Measurements from ENCODE around the gene ALS2CL.

The ALS2CL gene

GRCh38 chr3:46716461-46717441, 23.3 kb upstream of the ALS2CL start:
- Histone ChIP-seq H3K4me1 (ENCODE audit: control insufficient read depth, insufficient read depth, low read length) (no peaks in the 10 kb centered on the region), H3K36me3 (ENCODE audit: control insufficient read depth, insufficient read depth, low read length) (no peaks in the 10 kb centered on the region), H3K27me3 (ENCODE audit: control insufficient read depth, insufficient read depth, low read length) (no peaks in the 10 kb centered on the region), H3K9me3 (ENCODE audit: control insufficient read depth, insufficient read depth, low read length) (no peaks in the 10 kb centered on the region), H3K27ac (ENCODE audit: low read length) (no peak overlapping the region), H3K4me3 (ENCODE audit: low read length) (no peak overlapping the region)
- no CpG with 5 or more reads among the region's 19 CpGs for WGBS (ENCODE audit: insufficient coverage, insufficient read length)
- DNase-seq (ENCODE audit: low read depth, low spot score), result no peak

DNA sequence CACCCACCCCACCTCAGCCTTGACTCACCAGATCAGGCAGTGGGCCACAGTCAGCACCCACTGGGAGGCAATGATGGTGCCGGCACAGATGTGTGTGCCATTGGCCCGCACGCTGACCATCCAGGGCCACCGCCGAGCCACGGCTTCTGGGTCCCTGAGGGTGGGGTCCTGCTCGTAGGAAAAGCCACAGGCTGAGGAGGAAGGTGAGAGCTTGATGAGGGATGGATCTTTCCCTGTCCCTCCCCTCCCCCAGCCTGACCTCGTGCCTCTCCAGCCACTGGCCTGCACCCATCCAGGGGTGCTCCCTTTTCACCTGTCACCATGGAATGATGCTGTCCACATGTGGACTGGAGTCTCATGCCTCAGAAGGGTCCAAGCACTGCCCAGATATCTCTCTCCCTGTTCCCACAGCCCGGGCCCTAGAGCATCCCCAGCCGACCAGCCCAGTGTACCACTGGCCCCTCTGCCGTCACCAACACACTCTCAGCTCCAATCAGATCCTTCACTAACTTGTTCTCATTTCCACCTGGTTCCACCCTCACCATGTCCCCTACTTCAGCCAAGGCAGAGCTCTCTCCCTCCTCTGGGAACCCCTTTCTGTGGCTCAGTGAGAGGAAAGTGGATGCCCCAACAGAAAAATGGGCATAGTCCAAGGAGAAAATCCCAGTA, 22.2 kb upstream of the ALS2CL start:
- H3K27me3 ChIP-seq (ENCODE audit: control insufficient read depth, insufficient read depth, low read length), result no peaks in the 10 kb centered on the region
- H3K36me3 ChIP-seq (ENCODE audit: control insufficient read depth, insufficient read depth, low read length), result no peaks in the 10 kb centered on the region
- no peaks in the 10 kb centered on the region for H3K9me3 ChIP-seq (ENCODE audit: control insufficient read depth, insufficient read depth, low read length)
- no peak overlapping the region for H3K4me3 ChIP-seq (ENCODE audit: low read length)
- DNase-seq (ENCODE audit: low read depth, low spot score), result no peak
- WGBS (ENCODE audit: insufficient coverage, insufficient read length), result no CpG with 5 or more reads among the region's 11 CpGs
- no peaks in the 10 kb centered on the region for H3K4me1 ChIP-seq (ENCODE audit: control insufficient read depth, insufficient read depth, low read length)
- no peak overlapping the region for H3K27ac ChIP-seq (ENCODE audit: low read length)

DNA sequence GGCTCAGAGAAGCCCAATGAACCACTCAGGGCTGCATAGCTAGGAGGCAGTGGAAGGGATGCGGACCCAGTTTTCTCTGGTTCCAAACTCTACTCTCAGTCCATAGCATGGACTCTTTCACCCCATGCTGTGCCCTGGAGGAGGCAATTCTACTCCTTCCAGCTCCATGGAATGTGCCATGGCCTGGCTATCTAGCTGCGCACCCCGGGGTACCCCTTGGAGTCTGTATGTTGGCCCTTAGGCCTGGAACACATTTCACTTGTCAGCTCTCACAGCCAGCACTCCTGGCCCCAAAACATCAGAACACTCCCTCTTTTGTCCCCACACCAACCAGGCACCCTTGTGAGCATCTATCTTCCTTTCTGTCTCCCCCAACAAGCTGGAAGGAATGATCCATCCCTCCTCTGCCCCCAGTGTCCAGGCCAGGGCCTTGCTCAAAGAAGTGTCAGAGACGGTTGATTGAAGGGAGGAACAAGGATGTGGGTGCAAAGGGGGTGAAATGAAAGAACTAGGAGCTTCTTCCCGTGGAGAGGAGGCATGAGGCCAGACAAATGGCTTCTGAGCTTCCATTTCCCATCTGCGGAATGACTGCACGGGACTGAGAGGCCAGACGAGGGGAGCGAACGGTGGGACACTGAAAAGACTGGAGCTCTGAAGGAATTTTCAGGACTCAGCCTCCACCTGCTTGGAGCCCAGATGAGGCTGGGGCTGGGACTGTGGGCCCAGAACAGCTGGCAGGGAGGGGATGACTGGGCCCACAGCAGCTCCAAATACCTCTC, 21.4 kb upstream of the ALS2CL start:
- H3K27ac ChIP-seq (ENCODE audit: low read length), result no peak overlapping the region
- no peak for DNase-seq (ENCODE audit: low read depth, low spot score)
- no peaks in the 10 kb centered on the region for H3K9me3 ChIP-seq (ENCODE audit: control insufficient read depth, insufficient read depth, low read length)
- no peaks in the 10 kb centered on the region for H3K36me3 ChIP-seq (ENCODE audit: control insufficient read depth, insufficient read depth, low read length)
- WGBS (ENCODE audit: insufficient coverage, insufficient read length), result no CpG with 5 or more reads among the region's 10 CpGs
- H3K4me1 ChIP-seq (ENCODE audit: control insufficient read depth, insufficient read depth, low read length), result no peaks in the 10 kb centered on the region
- H3K4me3 ChIP-seq (ENCODE audit: low read length), result no peak overlapping the region
- H3K27me3 ChIP-seq (ENCODE audit: control insufficient read depth, insufficient read depth, low read length), result no peaks in the 10 kb centered on the region

GRCh38 chr3:46713898-46714552, 20.5 kb upstream of the ALS2CL start:
- Histone ChIP-seq H3K27ac (ENCODE audit: low read length) (no peak overlapping the region), H3K9me3 (ENCODE audit: control insufficient read depth, insufficient read depth, low read length) (no peaks in the 10 kb centered on the region), H3K4me3 (ENCODE audit: low read length) (no peak overlapping the region), H3K36me3 (ENCODE audit: control insufficient read depth, insufficient read depth, low read length) (no peaks in the 10 kb centered on the region), H3K27me3 (ENCODE audit: control insufficient read depth, insufficient read depth, low read length) (no peaks in the 10 kb centered on the region), H3K4me1 (ENCODE audit: control insufficient read depth, insufficient read depth, low read length) (no peaks in the 10 kb centered on the region)
- no CpG with 5 or more reads among the region's 22 CpGs for WGBS (ENCODE audit: insufficient coverage, insufficient read length)
- no peak for DNase-seq (ENCODE audit: low read depth, low spot score)

DNA sequence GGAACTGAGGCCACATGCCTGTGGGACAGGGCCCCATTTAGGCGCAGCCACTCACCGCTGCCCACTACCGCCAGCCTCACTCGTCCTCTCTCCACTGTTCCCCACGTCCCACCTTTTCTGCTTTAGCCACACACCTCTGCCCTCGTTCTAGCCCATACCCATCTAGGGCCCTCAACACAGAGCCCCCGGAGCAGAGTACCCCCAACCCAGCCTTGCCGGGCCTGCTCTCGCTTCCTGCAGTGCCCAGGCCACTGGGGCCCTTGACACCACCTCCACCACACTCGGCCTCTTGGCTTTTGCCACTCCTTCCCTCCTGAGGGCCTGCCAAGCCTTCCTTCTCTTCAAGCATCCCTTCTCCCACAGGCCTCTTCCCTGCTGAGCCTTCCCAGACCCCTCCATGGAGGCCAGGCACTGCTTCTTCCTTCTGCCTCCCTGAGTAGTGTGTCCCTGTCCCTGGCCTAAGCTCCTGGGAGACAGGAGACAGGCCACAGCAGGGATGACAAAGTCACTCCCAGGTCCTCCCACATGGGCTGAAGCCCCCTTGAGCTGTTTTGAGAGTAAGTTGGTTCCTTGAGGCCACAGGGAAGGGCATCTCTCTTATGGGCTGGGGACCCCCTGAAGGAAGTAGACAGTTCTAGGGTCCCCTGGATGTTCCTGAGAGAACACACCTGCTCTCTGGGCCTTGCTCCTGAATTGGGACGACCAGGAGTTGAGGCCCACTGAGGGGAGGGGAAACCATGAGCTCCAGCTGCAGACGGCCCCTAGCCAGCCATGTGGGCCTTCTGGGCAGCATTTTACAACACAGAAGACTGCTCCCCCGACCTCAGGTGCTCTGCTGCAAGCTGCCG, 19.8 kb upstream of the ALS2CL start:
- Histone ChIP-seq H3K27me3 (ENCODE audit: control insufficient read depth, insufficient read depth, low read length) (no peaks in the 10 kb centered on the region), H3K27ac (ENCODE audit: low read length) (no peak overlapping the region), H3K36me3 (ENCODE audit: control insufficient read depth, insufficient read depth, low read length) (no peaks in the 10 kb centered on the region), H3K9me3 (ENCODE audit: control insufficient read depth, insufficient read depth, low read length) (no peaks in the 10 kb centered on the region), H3K4me3 (ENCODE audit: low read length) (no peak overlapping the region), H3K4me1 (ENCODE audit: control insufficient read depth, insufficient read depth, low read length) (no peaks in the 10 kb centered on the region)
- DNase-seq (ENCODE audit: low read depth, low spot score), result no peak
- no CpG with 5 or more reads among the region's 14 CpGs for WGBS (ENCODE audit: insufficient coverage, insufficient read length)

- Histone ChIP-seq H3K36me3 (ENCODE audit: control insufficient read depth, insufficient read depth, low read length) (no peaks in the 10 kb centered on the region), H3K9me3 (ENCODE audit: control insufficient read depth, insufficient read depth, low read length) (no peaks in the 10 kb centered on the region), H3K4me1 (ENCODE audit: control insufficient read depth, insufficient read depth, low read length) (no peaks in the 10 kb centered on the region), H3K4me3 (ENCODE audit: low read length) (no peak overlapping the region), H3K27ac (ENCODE audit: low read length) (no peak overlapping the region), H3K27me3 (ENCODE audit: control insufficient read depth, insufficient read depth, low read length) (no peaks in the 10 kb centered on the region)
- DNase-seq (ENCODE audit: low read depth, low spot score), result no peak
- WGBS (ENCODE audit: insufficient coverage, insufficient read length), result no CpG with 5 or more reads among the region's 13 CpGs
Observed at GRCh38 chr3:46712191-46713049, 18.9 kb upstream of the ALS2CL start.

DNA sequence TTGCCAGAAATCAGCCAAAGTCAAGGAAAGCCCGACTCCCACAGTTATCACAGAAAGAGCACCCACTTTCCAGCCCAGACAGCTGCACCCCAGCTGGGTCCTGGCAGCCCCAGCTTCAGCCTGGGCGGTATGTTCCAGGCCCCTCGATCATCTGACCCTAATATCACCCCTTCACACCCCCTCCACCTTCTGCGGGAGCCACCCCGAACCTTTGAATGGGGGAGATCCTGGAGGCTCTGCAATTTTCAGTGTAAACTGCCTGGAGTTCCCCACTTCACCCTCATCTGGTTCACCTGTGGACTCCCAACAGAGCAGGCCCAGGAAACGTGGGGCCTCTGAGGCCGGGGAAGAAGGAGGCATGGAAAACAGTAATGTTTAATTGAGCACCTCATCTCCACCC, 18.3 kb upstream of the ALS2CL start:
- Histone ChIP-seq H3K4me3 (ENCODE audit: low read length) (no peak overlapping the region), H3K27me3 (ENCODE audit: control insufficient read depth, insufficient read depth, low read length) (no peaks in the 10 kb centered on the region), H3K27ac (ENCODE audit: low read length) (no peak overlapping the region), H3K4me1 (ENCODE audit: control insufficient read depth, insufficient read depth, low read length) (peaks cover 2% of the 10 kb centered on the region; the same call in 1 of the 2 replicates), H3K9me3 (ENCODE audit: control insufficient read depth, insufficient read depth, low read length) (no peaks in the 10 kb centered on the region), H3K36me3 (ENCODE audit: control insufficient read depth, insufficient read depth, low read length) (no peaks in the 10 kb centered on the region)
- no CpG with 5 or more reads among the region's 7 CpGs for WGBS (ENCODE audit: insufficient coverage, insufficient read length)
- no peak for DNase-seq (ENCODE audit: low read depth, low spot score)

GRCh38 chr3:46711305-46711704, 17.8 kb upstream of the ALS2CL start:
- H3K4me1 ChIP-seq (ENCODE audit: control insufficient read depth, insufficient read depth, low read length), result peaks cover 4% of the 10 kb centered on the region; the same call in 1 of the 2 replicates
- no peak overlapping the region for H3K27ac ChIP-seq (ENCODE audit: low read length)
- H3K4me3 ChIP-seq (ENCODE audit: low read length), result no peak overlapping the region
- no peaks in the 10 kb centered on the region for H3K36me3 ChIP-seq (ENCODE audit: control insufficient read depth, insufficient read depth, low read length)
- H3K27me3 ChIP-seq (ENCODE audit: control insufficient read depth, insufficient read depth, low read length), result no peaks in the 10 kb centered on the region
- WGBS (ENCODE audit: insufficient coverage, insufficient read length), result no CpG with 5 or more reads among the region's 2 CpGs
- no peak for DNase-seq (ENCODE audit: low read depth, low spot score)
- H3K9me3 ChIP-seq (ENCODE audit: control insufficient read depth, insufficient read depth, low read length), result no peaks in the 10 kb centered on the region
